HepG2 (cell line): Measurements from ENCODE around the gene AP5B1. TPM values are rescaled to one million over a fixed set of nuclear protein-coding genes. Genes with fewer than 3 reads are reported as not detected.

ENCODE experiments used
- ATAC-seq: fragments of 200-7000 bp; cut with Tn5 transposase; 3 replicates; pipeline ENCODE4 v1.9.1; 2020; ENCODE audit warnings: mild to moderate bottlenecking, moderate library complexity
- BruUV-seq: library from RNA; stranded (reverse); fragments of 400-500 nt; replicated peaks from 2 replicates; lab custom pipeline; 2021; lab: Mats Ljungman, UMichigan
- CTCF ChIA-PET: fragments of 300-600 bp; formaldehyde crosslinking; extraction: SDS; loops from one replicate; lab custom pipeline; 2021; ENCODE audit warnings: low total read pairs, inconsistent platforms, low intra/inter-chr PET ratio; lab: Yijun Ruan, JAX
- POLR2A ChIA-PET: fragments of 350-600 bp; sonication (Branson Sonifier 250); formaldehyde crosslinking; loops from one replicate; lab custom pipeline; 2020; ENCODE audit warnings: antibody characterized with exemption, inconsistent platforms; lab: Yijun Ruan, JAX
- DNase-seq: peaks from one replicate; pipeline ENCODE4 v3.0.0-alpha.2; 2015; ENCODE audit warnings: low spot score
- FAIRE-seq: peaks from 3 replicates; lab custom pipeline; 2011; peaks lifted over from hg19 to GRCh38; lab: Jason Lieb, UNC
- H2AFZ ChIP-seq: one replicate; pipeline ENCODE4 v1.6.1; 2011; ENCODE audit warnings: low read length, inconsistent platforms
- H3K27ac ChIP-seq: fragments of 300-600 bp; 3 replicates; pipeline ENCODE4 v1.8.0; 2011; ENCODE audit warnings: mixed run types, mild to moderate bottlenecking, mixed read lengths, low read length, inconsistent platforms; ENCODE audit not compliant: insufficient read depth; ENCODE audit errors: extremely low read length
- H3K27me3 ChIP-seq, 2 experiments: fragments of 200-600 bp in 1 of 2; 2 replicates in 1 of 2; 3 replicates in 1 of 2; pipeline versions ENCODE4 v1.6.0 to v1.8.0; 2011; ENCODE audit warnings: low read length in 2 of 2, mild to moderate bottlenecking in 2 of 2, moderate library complexity in 2 of 2, inconsistent platforms in 1 of 2; ENCODE audit not compliant: insufficient read depth in 2 of 2, control insufficient read depth in 1 of 2
- H3K36me3 ChIP-seq, 2 experiments: fragments of 200-600 bp in 1 of 2; replicated peaks in 1 of 2; 2 replicates in 1 of 2; 3 replicates in 1 of 2; pipeline versions ENCODE4 v1.5.1 to v1.8.0; 2011; ENCODE audit warnings: low read length in 2 of 2, inconsistent platforms in 1 of 2; ENCODE audit not compliant: insufficient read depth in 2 of 2, control insufficient read depth in 1 of 2
- H3K4me1 ChIP-seq: 2 replicates; pipeline ENCODE4 v1.5.1; 2012; ENCODE audit warnings: low read length, inconsistent platforms; ENCODE audit not compliant: insufficient read depth
- H3K4me2 ChIP-seq: 2 replicates; pipeline ENCODE4 v1.6.0; 2011; ENCODE audit warnings: low read depth, low read length, inconsistent platforms
- H3K4me3 ChIP-seq, 3 experiments: fragments of 200-600 bp in 1 of 3; sonication (generic), shearing (Covaris generic) in 1 of 3; replicated peaks in 1 of 3; 2 replicates each; pipeline ENCODE4 v1.5.1; 2011 to 2016; ENCODE audit warnings: low read length in 3 of 3, inconsistent platforms in 2 of 3, low read depth in 2 of 3, mild to moderate bottlenecking in 2 of 3, control low read depth in 1 of 3, mixed read lengths in 1 of 3; ENCODE audit not compliant: insufficient read depth in 1 of 3
- H3K79me2 ChIP-seq: one replicate; pipeline ENCODE4 v1.6.1; 2011; ENCODE audit warnings: low read length, inconsistent platforms; ENCODE audit not compliant: insufficient read depth
- H3K9ac ChIP-seq: 2 replicates; pipeline ENCODE4 v1.6.0; 2011; ENCODE audit warnings: mild to moderate bottlenecking, low read depth, low read length, inconsistent platforms; ENCODE audit not compliant: insufficient read depth
- H3K9me3 ChIP-seq: 2 replicates; pipeline ENCODE4 v1.5.1; 2012; ENCODE audit warnings: mild to moderate bottlenecking, low read length
- H4K20me1 ChIP-seq: 2 replicates; pipeline ENCODE4 v1.6.0; 2011; ENCODE audit warnings: inconsistent platforms, mild to moderate bottlenecking, low read length, moderate library complexity; ENCODE audit not compliant: insufficient read depth
- ASH2L ChIP-seq: fragments of 300-600, 200-600 bp; sonication (generic); IDR thresholded peaks from 2 replicates; pipeline ENCODE4 v1.7.0; 2017; ENCODE audit warnings: low read depth, mild to moderate bottlenecking, moderate library complexity, mixed read lengths, low read length; ENCODE audit not compliant: insufficient read length
- ATF7-NPFF ChIP-seq: sonication (generic); formaldehyde crosslinking; IDR thresholded peaks from 2 replicates; pipeline ENCODE4 v1.8.1; 2023; ENCODE audit warnings: mild to moderate bottlenecking, low read depth, missing genetic modification reagents, moderate library complexity
- BCLAF1 ChIP-seq: fragments of 450-650 bp; IDR thresholded peaks from 2 replicates; pipeline ENCODE4 v1.6.1; 2017; ENCODE audit warnings: mild to moderate bottlenecking
- HNF1A ChIP-seq, 2 experiments: sonication (generic) in 1 of 2; formaldehyde crosslinking in 1 of 2; IDR thresholded peaks; 2 replicates each; pipeline versions ENCODE4 v1.4.0 to v1.6.1; 2016 to 2020; ENCODE audit warnings: borderline replicate concordance in 1 of 2, low read depth in 1 of 2, mild to moderate bottlenecking in 1 of 2, missing genetic modification reagents in 1 of 2
- HNRNPLL ChIP-seq: fragments of 200-400 bp; formaldehyde crosslinking; IDR thresholded peaks from 2 replicates; pipeline ENCODE4 v1.6.1; 2017; ENCODE audit warnings: mild to moderate bottlenecking, low read depth, low read length; ENCODE audit not compliant: poor library complexity, severe bottlenecking
- MAFF ChIP-seq: IDR thresholded peaks from 2 replicates; pipeline ENCODE4 v1.6.1; 2011; ENCODE audit warnings: low read depth, low read length, improper control_type of control experiment
- MXD4 ChIP-seq: IDR thresholded peaks from 2 replicates; pipeline ENCODE4 v1.6.1; 2016; ENCODE audit warnings: mild to moderate bottlenecking, missing biosample characterization, missing genetic modification reagents
- SOX13 ChIP-seq, 3 experiments: fragments of 450-650 bp in 1 of 3; sonication (generic) in 1 of 3; formaldehyde crosslinking in 1 of 3; IDR thresholded peaks in 2 of 3; conservative IDR thresholded peaks in 1 of 3; 2 replicates each; pipeline versions ENCODE4 v1.5.0 to v1.6.1; 2016 to 2020; ENCODE audit warnings: antibody characterized with exemption in 1 of 3, mild to moderate bottlenecking in 1 of 3, missing compliant biosample characterization in 1 of 3, missing genetic modification reagents in 1 of 3, moderate library complexity in 1 of 3
- ZFP1 ChIP-seq: IDR thresholded peaks from 2 replicates; pipeline ENCODE4 v1.6.1; 2016
- ZNF17 ChIP-seq: sonication (generic); formaldehyde crosslinking; IDR thresholded peaks from 2 replicates; pipeline ENCODE4 v1.5.0; 2020; ENCODE audit warnings: mild to moderate bottlenecking, missing genetic modification reagents
- WGBS: methylation state at CpG from one replicate; pipeline ENCODE4 v1.1.6; 2017; ENCODE audit warnings: low lambda C conversion rate; 5-methylcytosine and 5-hydroxymethylcytosine counted together
- in situ Hi-C: cut with HindIII; loops from 2 replicates; pipeline ENCODE4 v1.10.0; 2017; ENCODE audit warnings: low pct_unique_long_range_greater_than_20kb; ENCODE audit not compliant: extremely low pct_ligation_motif_present
- intact Hi-C: fragments of 100-400 bp; cut with micrococcal nuclease; formaldehyde crosslinking; loops from one replicate; pipeline ENCODE4 v1.10.0; 2022; ENCODE audit not compliant: unreplicated experiment
- polyA plus RNA-seq, 8 experiments: library from polyadenylated mRNA; depleted of rRNA in 3 of 8; stranded (reverse) in 7 of 8; unstranded in 1 of 8; fragments of >200 nt; fragmentation: Illumina TruSeq in 4 of 8; extraction: Trizol in 4 of 8; gene quantifications; 2 replicates each; pipeline versions ENCODE4 v1.2.1 to v1.2.3, GENCODE V29; 2011 to 2016; ENCODE audit warnings: low read depth in 4 of 8, missing spikeins in 1 of 8, mixed read lengths in 1 of 8; ENCODE audit not compliant: insufficient read depth in 1 of 8
- total RNA-seq, 5 experiments: library from RNA; depleted of rRNA; stranded (reverse); fragments of >200 nt; fragmentation: Illumina TruSeq; extraction: Trizol; gene quantifications; 2 replicates each; pipeline ENCODE4 v1.2.3, GENCODE V29; 2016; ENCODE audit warnings: low read depth in 1 of 5

The AP5B1 gene
- total and polyA plus RNA-seq, 2 of the 13 experiments (the other 11 are each of a cell fraction or from before 2014, with no cell fraction given): 1.7 to 4.4 TPM

GRCh38 chr11:65766535-65766934 lies 14.2 kb downstream of the AP5B1 start:
- Histone ChIP-seq H3K4me3 (no peak overlapping the region), H2AFZ (no peak overlapping the region), H3K9me3 (no peaks in the 10 kb centered on the region), H3K36me3 (no peaks in the 10 kb centered on the region), H3K9ac (no peak overlapping the region), H4K20me1 (no peaks in the 10 kb centered on the region), H3K27ac (no peak overlapping the region), H3K4me2 (no peak overlapping the region), H3K27me3 (no peaks in the 10 kb centered on the region; a peak in 1 of 5 replicates), H3K4me1 (peaks cover 39% of the 10 kb centered on the region), H3K79me2 (no peaks in the 10 kb centered on the region)
- ATAC-seq: no peak
- intact Hi-C loops: no loop called here
- in situ Hi-C loops: no loop called here
- TF ChIP-seq ASH2L: no peak
- 0 out of 2 replicates have a peak, but pooled peaks have one; percentile 2 for TF ChIP-seq MAFF
- POLR2A ChIA-PET: no interaction called here
- no peak for DNase-seq
- BruUV-seq: no TSS peak
- WGBS: 10% methylated on average over 7 of the region's 7 CpGs
- FAIRE-seq: no peak
- CTCF ChIA-PET: no interaction called here

GRCh38 chr11:65764434-65764833 lies 16.3 kb downstream of the AP5B1 start:
- no peaks in the 10 kb centered on the region for H4K20me1 ChIP-seq
- ChIA-PET POLR2A (interaction anchor here (1.2 to 1.5 kb wide), 2 partner anchors 20 to 52 kb away, joined by 5 to 8 read pairs; partner anchors contain the start of gene KAT5), CTCF (no interaction called here)
- H3K9ac ChIP-seq: no peak overlapping the region
- no peak overlapping the region for H3K4me3 ChIP-seq
- WGBS: 0% methylated on average over 5 of the region's 5 CpGs
- H3K27ac ChIP-seq: no peak overlapping the region
- in situ Hi-C loops: no loop called here
- peak; percentile 48 for DNase-seq
- H3K27me3 ChIP-seq: peaks cover 0 to 4% of the 10 kb centered on the region in 2 experiments; a peak in 1 of 5 replicates
- no peak for FAIRE-seq
- H3K4me1 ChIP-seq: peaks cover 24% of the 10 kb centered on the region
- intact Hi-C loops: no loop called here
- no peaks in the 10 kb centered on the region for H3K9me3 ChIP-seq
- no peaks in the 10 kb centered on the region for H3K36me3 ChIP-seq
- H2AFZ ChIP-seq: no peak overlapping the region
- H3K4me2 ChIP-seq: peak overlapping the region; percentile 41; the same call in 1 of the 2 replicates
- no peaks in the 10 kb centered on the region for H3K79me2 ChIP-seq
- peak; percentile 65; the same call in 2 of the 3 replicates for ATAC-seq
- no TSS peak for BruUV-seq
- TF ChIP-seq ZFP1 (CRISPR knock-in tag) (no peak), BCLAF1 (no peak), MXD4 (no peak), HNRNPLL (no peak), ATF7-NPFF (no peak), ZNF17 (CRISPR knock-in tag) (no peak), SOX13 (IDR thresholded peaks at IDR 0.05) (no peak), SOX13 (CRISPR knock-in tag; conservative IDR thresholded peaks at IDR 0.05 in 1 of 2, IDR thresholded peaks at IDR 0.05 in 1 of 2) (peak in 1 of 2 experiments; percentile 30; a peak in 1 of 4 replicates), HNF1A (IDR thresholded peaks at IDR 0.05; ENCODE audit: low read depth) (peak; percentile 74), HNF1A (CRISPR knock-in tag; IDR thresholded peaks at IDR 0.05; ENCODE audit: borderline replicate concordance) (peak; percentile 41; the same call in 1 of the 2 replicates)
